Thoracic aorta (tissue), 2 donors: ENCODE results near the gene ZFAND3. TPM values are rescaled to one million over a fixed set of nuclear protein-coding genes. Genes with fewer than 3 reads are reported as not detected.

Experiments
- ATAC-seq: fragments of 150-250 bp; one replicate; pipeline ENCODE4 v1.8.0; 2017; ENCODE audit warnings: low read depth; ENCODE audit not compliant: insufficient number of reproducible peaks, low FRiP score
- DNase-seq: peaks from one replicate; pipeline ENCODE4 v3.0.0-alpha.2; 2020; ENCODE audit warnings: low spot score
- H3K27ac ChIP-seq, 2 donors: fragments of 200-600 bp; sonication (generic); 1 replicate in 1 of 2; 2 replicates in 1 of 2; pipeline ENCODE4 v1.5.1; 2016; ENCODE audit warnings: mild to moderate bottlenecking in 2 of 2, moderate library complexity in 2 of 2
- H3K27me3 ChIP-seq: fragments of 200-600 bp; sonication (generic); replicated peaks from 2 replicates; pipeline ENCODE4 v1.6.0; 2016; ENCODE audit warnings: mild to moderate bottlenecking; ENCODE audit not compliant: insufficient read depth
- H3K36me3 ChIP-seq: fragments of 200-600 bp; sonication (generic); one replicate; pipeline ENCODE4 v1.5.1; 2016
- H3K4me1 ChIP-seq, 2 donors: fragments of 200-600 bp; sonication (generic); 1 replicate in 1 of 2; 2 replicates in 1 of 2; pipeline versions ENCODE4 v1.5.1 to v1.6.0; 2016; ENCODE audit warnings: low read depth in 2 of 2, mild to moderate bottlenecking in 1 of 2; ENCODE audit not compliant: control insufficient read depth in 1 of 2
- H3K4me3 ChIP-seq: fragments of 200-600 bp; sonication (generic); 2 replicates; pipeline ENCODE4 v1.5.1; 2016; ENCODE audit warnings: mild to moderate bottlenecking
- H3K9me3 ChIP-seq: fragments of 200-600 bp; sonication (generic); 2 replicates; pipeline ENCODE4 v1.5.1; 2016
- CTCF ChIP-seq: fragments of 200-600 bp; sonication (generic); IDR thresholded peaks from one replicate; pipeline ENCODE4 v1.5.1; 2019; ENCODE audit warnings: antibody characterized with exemption
- total RNA-seq, 2 donors: library from RNA; depleted of rRNA; stranded (reverse); fragments of >200 nt; gene quantifications; one replicate each; pipeline versions ENCODE4 v1.1.0 to v1.2.3, GENCODE V29; 2016

Gene ZFAND3
- total RNA-seq, 2 donors from 2014 or later = 45.4 to 56.2 TPM

- no peaks in the 10 kb centered on the region for H3K27me3 ChIP-seq
- no peak overlapping the region for H3K4me3 ChIP-seq
- H3K9me3 ChIP-seq = no peaks in the 10 kb centered on the region
- DNase-seq (no peak), ATAC-seq (no peak)
- TF ChIP-seq CTCF = no peak
- H3K4me1 ChIP-seq = peaks cover 15 to 37% of the 10 kb centered on the region in 2 donors
- H3K36me3 ChIP-seq = no peaks in the 10 kb centered on the region
- H3K27ac ChIP-seq = no peak overlapping the region
Measured at GRCh38 chr6:37840143-37840939, 20.8 kb downstream of the ZFAND3 start.

- TF ChIP-seq CTCF = no peak
- Histone ChIP-seq H3K27ac (no peak overlapping the region), H3K36me3 (no peaks in the 10 kb centered on the region), H3K4me3 (no peak overlapping the region), H3K9me3 (no peaks in the 10 kb centered on the region), H3K27me3 (no peaks in the 10 kb centered on the region), H3K4me1 (peaks cover 19 to 42% of the 10 kb centered on the region in 2 donors)
- ATAC-seq (no peak), DNase-seq (no peak)
Measured at GRCh38 chr6:37840940-37841300, 21.4 kb downstream of the ZFAND3 start.

GRCh38 chr6:37845026-37845911 lies 25.7 kb downstream of the ZFAND3 start:
- no peak for DNase-seq
- no peak for ATAC-seq
- Histone ChIP-seq H3K36me3 (no peaks in the 10 kb centered on the region), H3K27me3 (no peaks in the 10 kb centered on the region), H3K27ac (no peak overlapping the region), H3K4me1 (peaks cover 27 to 75% of the 10 kb centered on the region in 2 donors), H3K9me3 (no peaks in the 10 kb centered on the region), H3K4me3 (no peak overlapping the region)
- no peak for TF ChIP-seq CTCF

- no peak for TF ChIP-seq CTCF
- Histone ChIP-seq H3K27ac (no peak overlapping the region), H3K9me3 (no peaks in the 10 kb centered on the region), H3K4me3 (no peak overlapping the region), H3K27me3 (no peaks in the 10 kb centered on the region), H3K36me3 (no peaks in the 10 kb centered on the region), H3K4me1 (peaks cover 20 to 75% of the 10 kb centered on the region in 2 donors)
- DNase-seq (no peak), ATAC-seq (no peak)
Measured at GRCh38 chr6:37845930-37846329, 26.4 kb downstream of the ZFAND3 start.

GRCh38 chr6:37847704-37848103 lies 28.2 kb downstream of the ZFAND3 start:
- Histone ChIP-seq H3K27ac (no peak overlapping the region), H3K4me1 (peaks cover 17 to 83% of the 10 kb centered on the region in 2 donors), H3K9me3 (no peaks in the 10 kb centered on the region), H3K4me3 (no peak overlapping the region), H3K27me3 (no peaks in the 10 kb centered on the region), H3K36me3 (no peaks in the 10 kb centered on the region)
- ATAC-seq (no peak), DNase-seq (no peak)
- TF ChIP-seq CTCF = no peak
